HG02970 (cell line): Measurements from ENCODE around the gene USP2.

Experiments used
- ATAC-seq: cut with Tn5 transposase; IDR thresholded peaks from one replicate; pipeline ENCODE4 v1.9.1; 2021; ENCODE audit warnings: mild to moderate bottlenecking, moderate library complexity, moderate number of reproducible peaks; ENCODE audit not compliant: unreplicated experiment, low FRiP score

USP2 gene

GRCh38 chr11:119345685-119346084 lies 35.8 kb downstream of the USP2 start:
- ATAC-seq: no peak

- no peak for ATAC-seq
These were observed 37.0 kb downstream of the USP2 start for GRCh38 chr11:119344291-119345010.

GRCh38 chr11:119343726-119344125 lies 37.8 kb downstream of the USP2 start:
- ATAC-seq: no peak

- ATAC-seq: no peak
These were observed 38.9 kb downstream of the USP2 start for GRCh38 chr11:119342362-119343130.

GRCh38 chr11:119342023-119342300 lies 39.5 kb downstream of the USP2 start:
- no peak for ATAC-seq

- no peak for ATAC-seq
These were observed 40.1 kb downstream of the USP2 start for GRCh38 chr11:119341222-119342022.

GRCh38 chr11:119340335-119341221 lies 40.9 kb downstream of the USP2 start, which contains the start of gene C1QTNF5:
Gene C1QTNF5 (minus strand): TSS chr11:119340883. CDS start chr11:119340397, 486 bp downstream.
- ATAC-seq: no peak

- ATAC-seq: no peak
These were observed 41.7 kb downstream of the USP2 start for GRCh38 chr11:119339589-119340334.

GRCh38 chr11:119338965-119339588 lies 42.4 kb downstream of the USP2 start:
- no peak for ATAC-seq

GRCh38 chr11:119338318-119338890 lies 43.1 kb downstream of the USP2 start:
- ATAC-seq: no peak

- no peak for ATAC-seq
These were observed 43.7 kb downstream of the USP2 start for GRCh38 chr11:119337581-119338317.

- no peak for ATAC-seq
These were observed 44.6 kb downstream of the USP2 start for GRCh38 chr11:119336744-119337469.

- ATAC-seq: no peak
These were observed 45.6 kb downstream of the USP2 start for GRCh38 chr11:119335655-119336543.

- no peak for ATAC-seq
These were observed 46.3 kb downstream of the USP2 start for GRCh38 chr11:119335091-119335654.

- peak; percentile 85 for ATAC-seq
These were observed 47.1 kb downstream of the USP2 start, which contains the start of gene RNF26 for GRCh38 chr11:119334174-119334930. Gene RNF26 (plus strand): TSS chr11:119334527. CDS start chr11:119335123, 596 bp downstream.
